GM21786 (cell line): Measurements from ENCODE around the gene PLXNA4.

Experiments
- ATAC-seq: cut with Tn5 transposase; IDR thresholded peaks from one replicate; pipeline ENCODE4 v1.9.1; 2021; ENCODE audit not compliant: unreplicated experiment

PLXNA4 gene

GRCh38 chr7:132225216-132226030 is 350.8 kb downstream of the PLXNA4 start:
- no peak for ATAC-seq

GRCh38 chr7:132221356-132221755 is 354.9 kb downstream of the PLXNA4 start:
- ATAC-seq = no peak

- no peak for ATAC-seq
These were observed 356.2 kb downstream of the PLXNA4 start for GRCh38 chr7:132220060-132220459.

GRCh38 chr7:132218876-132219275 is 357.4 kb downstream of the PLXNA4 start:
- ATAC-seq = no peak

GRCh38 chr7:132216847-132217525 is 359.3 kb downstream of the PLXNA4 start:
- no peak for ATAC-seq

- no peak for ATAC-seq
These were observed 361.8 kb downstream of the PLXNA4 start for GRCh38 chr7:132214452-132214851.

- no peak for ATAC-seq
These were observed 362.7 kb downstream of the PLXNA4 start for GRCh38 chr7:132213583-132213982.

- no peak for ATAC-seq
These were observed 364.3 kb downstream of the PLXNA4 start for GRCh38 chr7:132211971-132212370.

- no peak for ATAC-seq
These were observed 365.4 kb downstream of the PLXNA4 start for GRCh38 chr7:132210821-132211220.

- ATAC-seq = no peak
These were observed 368.5 kb downstream of the PLXNA4 start for GRCh38 chr7:132207782-132208181.

GRCh38 chr7:132207211-132207610 is 369.1 kb downstream of the PLXNA4 start:
- ATAC-seq = no peak

GRCh38 chr7:132206594-132206993 is 369.7 kb downstream of the PLXNA4 start:
- no peak for ATAC-seq

- ATAC-seq = no peak
These were observed 370.8 kb downstream of the PLXNA4 start for GRCh38 chr7:132205509-132205908.

GRCh38 chr7:132203021-132203420 is 373.2 kb downstream of the PLXNA4 start:
- ATAC-seq = no peak

- no peak for ATAC-seq
These were observed 373.7 kb downstream of the PLXNA4 start for GRCh38 chr7:132202541-132202940.

GRCh38 chr7:132200141-132200540 is 376.1 kb downstream of the PLXNA4 start:
- ATAC-seq = no peak

- ATAC-seq = no peak
These were observed 376.6 kb downstream of the PLXNA4 start for GRCh38 chr7:132199626-132200025.

GRCh38 chr7:132197772-132198171 is 378.5 kb downstream of the PLXNA4 start:
- no peak for ATAC-seq

- no peak for ATAC-seq
These were observed 382.4 kb downstream of the PLXNA4 start for GRCh38 chr7:132193898-132194297.

GRCh38 chr7:132192809-132193208 is 383.5 kb downstream of the PLXNA4 start:
- no peak for ATAC-seq

- no peak for ATAC-seq
These were observed 384.9 kb downstream of the PLXNA4 start for GRCh38 chr7:132191418-132191817.

GRCh38 chr7:132190683-132191082 is 385.6 kb downstream of the PLXNA4 start:
- ATAC-seq = no peak
